ENCODE results near the gene SMIM33. TPM values are rescaled to one million over a fixed set of nuclear protein-coding genes. Genes with fewer than 3 reads are reported as not detected.

The SMIM33 gene
- total and polyA plus RNA-seq, 9 of the 15 experiments (the other 6 are each of a cell fraction or from before 2014, with no cell fraction given) = not detected

DNA sequence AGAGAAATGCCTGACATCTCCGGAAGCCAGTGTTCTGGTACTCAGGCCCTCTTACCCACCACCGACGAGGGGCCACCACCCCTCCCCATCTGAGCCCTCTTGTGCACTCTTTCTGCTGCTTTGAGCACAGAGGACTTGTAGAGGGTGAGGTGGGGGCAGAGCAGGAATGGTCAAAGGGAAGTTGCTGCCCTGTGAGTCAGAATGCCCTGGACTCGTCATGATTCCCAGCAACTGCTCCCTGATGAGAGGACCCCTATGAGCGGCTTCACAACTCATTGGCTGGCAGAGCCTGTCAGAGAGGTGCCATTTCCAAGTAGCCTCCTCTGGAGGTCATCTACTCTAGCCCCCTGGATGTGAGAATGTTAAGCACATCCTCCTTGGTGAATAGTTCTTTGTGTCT is 9.1 kb upstream of the SMIM33 start:
- no TSS peak for BruUV-seq (replicated peaks)
- in situ Hi-C loops (cut with MboI) = no loop called here
- H3K27me3 ChIP-seq (ENCODE audit: control insufficient read depth in 2 of 2, insufficient read depth in 2 of 2, low read length in 2 of 2) = no peaks in the 10 kb centered on the region
- H3K9ac ChIP-seq (ENCODE audit: insufficient read depth in 1 of 2, low read depth in 2 of 2, low read length in 2 of 2) = peak overlapping the region in 1 of 2 experiments; percentile 69; a peak in 1 of 4 replicates
- FAIRE-seq (no peak), ATAC-seq (no peak), DNase-seq (ENCODE audit: extremely low read depth in 1 of 4, low spot score in 3 of 4) (peak in 1 of 4 experiments; percentile 4)
- no peak overlapping the region for H3K27ac ChIP-seq (ENCODE audit: extremely low read depth, low read depth, low read length)
- H3K79me2 ChIP-seq (ENCODE audit: control insufficient read depth, insufficient read depth, low read length) = no peaks in the 10 kb centered on the region
- no peak overlapping the region for H3K4me2 ChIP-seq (ENCODE audit: insufficient read depth, low read length)
- WGBS (ENCODE audit: insufficient coverage, low coverage, missing lambda C conversion rate) = 49% methylated on average over 5 of the region's 5 CpGs
- no peak overlapping the region for H3K4me3 ChIP-seq
- no peaks in the 10 kb centered on the region for H4K20me1 ChIP-seq (replicated peaks; ENCODE audit: control insufficient read depth, insufficient read depth, low read length)
- CTCF ChIA-PET (ENCODE audit: low intra/inter-chr PET ratio) = no interaction called here
- TF ChIP-seq ZNF224 (CRISPR knock-in tag; IDR thresholded peaks at IDR 0.05) (no peak), SETDB1 (IDR thresholded peaks at IDR 0.05; ENCODE audit: low read length) (no peak), ZNF507 (tag; conservative IDR thresholded peaks at IDR 0.05) (no peak), NFXL1 (CRISPR knock-in tag; IDR thresholded peaks at IDR 0.05) (no peak), FOXK2 (conservative IDR thresholded peaks at IDR 0.05 in 1 of 2, IDR thresholded peaks at IDR 0.05 in 1 of 2; ENCODE audit: low read depth in 2 of 2) (no peak), CHD2 (IDR thresholded peaks at IDR 0.05; ENCODE audit: low read depth, low read length) (no peak), BDP1 (IDR thresholded peaks at IDR 0.05; ENCODE audit: insufficient read depth, insufficient read length) (no peak), KDM2B (CRISPR knock-in tag; IDR thresholded peaks at IDR 0.05) (no peak)
- POLR2A ChIA-PET = interaction anchor here (1.0 kb wide), 1 partner anchor 18 kb away, joined by 3 read pairs; no protein-coding TSS in a partner anchor
- intact Hi-C loops (cut with micrococcal nuclease) = no loop called here
- H3K9me3 ChIP-seq (replicated peaks; ENCODE audit: control insufficient read depth, insufficient read depth, low read depth, low read length) = no peaks in the 10 kb centered on the region
- no peaks in the 10 kb centered on the region for H3K36me3 ChIP-seq (ENCODE audit: control insufficient read depth, insufficient read depth, low read length)
- peaks cover 0 to 6% of the 10 kb centered on the region in 2 experiments; a peak in 2 of 5 replicates for H3K4me1 ChIP-seq (replicated peaks in 1 of 2; ENCODE audit: control insufficient read depth in 2 of 2, insufficient read depth in 2 of 2, low read length in 2 of 2)
- no peaks in the 10 kb centered on the region for H3K9me1 ChIP-seq (ENCODE audit: control insufficient read depth, insufficient read depth, low read length)
- no peak overlapping the region for H2AFZ ChIP-seq (ENCODE audit: low read depth, low read length)

Measured in K562 (cell line).